Thyroid gland (tissue), 4 donors: ENCODE data around the gene NFYC. TPM values are rescaled to one million over a fixed set of nuclear protein-coding genes. Genes with fewer than 3 reads are reported as not detected.

ENCODE experiments used
- DNase-seq, 2 donors: peaks; one replicate each; pipeline ENCODE4 v3.0.0-alpha.2; 2019
- H3K27ac ChIP-seq, 3 donors: fragments of 200-600 bp; sonication (generic); 1 replicate in 2 of 3; 2 replicates in 1 of 3; pipeline ENCODE4 v1.5.1; 2016 to 2019; ENCODE audit warnings: mild to moderate bottlenecking in 1 of 3, moderate library complexity in 1 of 3
- H3K27me3 ChIP-seq: fragments of 200-600 bp; sonication (generic); one replicate; pipeline ENCODE4 v1.5.1; 2019
- H3K36me3 ChIP-seq, 2 donors: fragments of 200-600 bp; sonication (generic); one replicate each; pipeline ENCODE4 v1.5.1; 2016 to 2019
- H3K4me1 ChIP-seq, 2 donors: fragments of 200-600 bp; sonication (generic); one replicate each; pipeline ENCODE4 v1.5.1; 2017 to 2019
- H3K4me3 ChIP-seq, 3 donors: fragments of 200-600 bp; sonication (generic); replicated peaks in 1 of 3; 1 replicate in 2 of 3; 2 replicates in 1 of 3; pipeline ENCODE4 v1.5.1; 2016; ENCODE audit warnings: mild to moderate bottlenecking in 1 of 3
- H3K9me3 ChIP-seq: fragments of 200-600 bp; sonication (generic); one replicate; pipeline ENCODE4 v1.5.1; 2017
- POLR2A ChIP-seq, 2 donors: fragments of 450-650 bp; IDR thresholded peaks; one replicate each; pipeline ENCODE4 v1.6.1; 2017; ENCODE audit warnings: antibody characterized with exemption in 2 of 2, mild to moderate bottlenecking in 2 of 2, moderate library complexity in 1 of 2
- WGBS, 2 donors: methylation state at CpG; one replicate each; pipeline ENCODE4 v1.1.5; 2017; 5-methylcytosine and 5-hydroxymethylcytosine counted together
- intact Hi-C: fragments of 100-400 bp; cut with DNase I; formaldehyde crosslinking; loops from one replicate; pipeline ENCODE4 v1.15.1; 2023
- total RNA-seq, 4 donors: library from RNA; depleted of rRNA; stranded (reverse); fragments of >200 nt; gene quantifications; one replicate each; pipeline ENCODE4 v1.2.3, GENCODE V29; 2016
- TF ChIP-seq, protein P1 (sequence below), 6 experiments: fragments of 200-600 bp in 3 of 6; fragments of 450-650 bp in 3 of 6; sonication (generic) in 3 of 6; IDR thresholded peaks; one replicate each; pipeline ENCODE4 v1.5.1; 2016 to 2019; ENCODE audit warnings: antibody characterized with exemption in 6 of 6, mild to moderate bottlenecking in 2 of 6, inconsistent platforms in 1 of 6, moderate library complexity in 1 of 6

NFYC gene
- total RNA-seq, 4 donors from 2014 or later: 70.5 to 175 (median 96.7) TPM

DNA sequence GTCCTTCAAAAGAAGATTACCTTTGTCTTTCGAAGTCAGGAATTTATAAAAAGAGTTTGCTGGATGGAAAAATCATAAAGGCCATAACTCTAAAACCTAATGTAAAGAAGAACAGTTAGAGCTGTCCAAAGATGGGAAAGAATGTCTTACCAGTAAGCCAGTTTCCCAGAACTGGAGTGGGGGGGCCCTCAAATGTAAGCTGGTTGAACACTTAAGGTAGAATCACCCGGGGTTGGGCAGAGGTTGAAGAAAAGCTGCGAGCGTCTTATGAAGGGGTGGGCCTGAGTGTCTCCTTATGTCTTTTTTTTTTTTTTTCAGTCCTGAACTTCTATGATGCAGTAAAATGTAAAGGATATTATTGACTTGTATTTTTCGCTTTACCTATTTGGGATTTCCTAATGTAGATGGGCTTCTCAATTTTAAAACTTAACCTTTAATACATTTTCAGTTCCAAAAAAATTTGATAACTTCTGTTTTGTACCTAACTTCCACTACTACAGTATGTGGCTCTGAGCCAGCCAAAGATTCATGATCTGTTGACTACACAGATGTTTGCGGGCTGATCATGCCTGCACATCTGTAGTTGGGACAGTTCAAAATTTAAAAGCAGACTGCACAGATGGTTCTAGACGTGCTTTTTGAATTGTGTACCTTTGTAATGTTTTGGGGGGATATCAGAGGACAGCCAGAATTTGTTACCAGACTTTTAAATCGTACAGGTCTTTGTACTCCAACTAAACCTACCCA, 43.6 kb downstream of the NFYC start:
- DNase-seq: no peak
- Histone ChIP-seq H3K4me3 (no peak overlapping the region), H3K4me1 (peaks cover 5 to 12% of the 10 kb centered on the region in 2 donors), H3K36me3 (peaks cover 10 to 14% of the 10 kb centered on the region in 2 donors), H3K27me3 (no peaks in the 10 kb centered on the region), H3K9me3 (no peaks in the 10 kb centered on the region), H3K27ac (no peak overlapping the region)
- TF ChIP-seq, protein P1, sequence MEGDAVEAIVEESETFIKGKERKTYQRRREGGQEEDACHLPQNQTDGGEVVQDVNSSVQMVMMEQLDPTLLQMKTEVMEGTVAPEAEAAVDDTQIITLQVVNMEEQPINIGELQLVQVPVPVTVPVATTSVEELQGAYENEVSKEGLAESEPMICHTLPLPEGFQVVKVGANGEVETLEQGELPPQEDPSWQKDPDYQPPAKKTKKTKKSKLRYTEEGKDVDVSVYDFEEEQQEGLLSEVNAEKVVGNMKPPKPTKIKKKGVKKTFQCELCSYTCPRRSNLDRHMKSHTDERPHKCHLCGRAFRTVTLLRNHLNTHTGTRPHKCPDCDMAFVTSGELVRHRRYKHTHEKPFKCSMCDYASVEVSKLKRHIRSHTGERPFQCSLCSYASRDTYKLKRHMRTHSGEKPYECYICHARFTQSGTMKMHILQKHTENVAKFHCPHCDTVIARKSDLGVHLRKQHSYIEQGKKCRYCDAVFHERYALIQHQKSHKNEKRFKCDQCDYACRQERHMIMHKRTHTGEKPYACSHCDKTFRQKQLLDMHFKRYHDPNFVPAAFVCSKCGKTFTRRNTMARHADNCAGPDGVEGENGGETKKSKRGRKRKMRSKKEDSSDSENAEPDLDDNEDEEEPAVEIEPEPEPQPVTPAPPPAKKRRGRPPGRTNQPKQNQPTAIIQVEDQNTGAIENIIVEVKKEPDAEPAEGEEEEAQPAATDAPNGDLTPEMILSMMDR (IDR thresholded peaks at IDR 0.05): no peak
- intact Hi-C loops: no loop called here
- 90 to 92% methylated on average over 8 of the region's 8 CpGs for WGBS, 2 donors

DNA sequence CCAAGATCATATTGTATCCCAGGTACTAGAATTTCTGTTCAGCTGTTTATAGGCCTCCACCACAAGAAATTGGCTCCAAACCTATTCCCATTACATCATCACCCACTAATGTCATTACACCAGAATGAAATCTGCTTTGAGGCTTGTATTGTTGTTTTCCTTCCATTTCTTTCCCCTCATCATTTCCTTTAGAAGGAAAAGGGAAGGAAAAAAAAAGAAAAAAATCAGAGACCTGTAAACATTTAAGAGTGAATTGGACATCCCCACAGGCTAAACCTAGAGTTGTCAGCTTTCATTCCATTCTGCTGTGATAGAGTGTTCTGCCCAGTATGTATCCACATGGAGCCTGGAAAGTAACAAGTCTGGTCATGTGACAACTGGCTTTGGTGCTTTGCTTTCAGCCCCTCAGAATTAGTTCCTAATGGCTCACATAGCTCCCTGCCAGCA, 44.6 kb downstream of the NFYC start:
- no peak for DNase-seq
- Histone ChIP-seq H3K27ac (no peak overlapping the region), H3K9me3 (no peaks in the 10 kb centered on the region), H3K27me3 (no peaks in the 10 kb centered on the region), H3K36me3 (peaks cover 10 to 16% of the 10 kb centered on the region in 2 donors), H3K4me3 (no peak overlapping the region), H3K4me1 (peaks cover 12% of the 10 kb centered on the region in 2 donors)
- TF ChIP-seq, protein P1 (IDR thresholded peaks at IDR 0.05): no peak
- TF ChIP-seq POLR2A (IDR thresholded peaks at IDR 0.05): no peak
- intact Hi-C loops: no loop called here

DNA sequence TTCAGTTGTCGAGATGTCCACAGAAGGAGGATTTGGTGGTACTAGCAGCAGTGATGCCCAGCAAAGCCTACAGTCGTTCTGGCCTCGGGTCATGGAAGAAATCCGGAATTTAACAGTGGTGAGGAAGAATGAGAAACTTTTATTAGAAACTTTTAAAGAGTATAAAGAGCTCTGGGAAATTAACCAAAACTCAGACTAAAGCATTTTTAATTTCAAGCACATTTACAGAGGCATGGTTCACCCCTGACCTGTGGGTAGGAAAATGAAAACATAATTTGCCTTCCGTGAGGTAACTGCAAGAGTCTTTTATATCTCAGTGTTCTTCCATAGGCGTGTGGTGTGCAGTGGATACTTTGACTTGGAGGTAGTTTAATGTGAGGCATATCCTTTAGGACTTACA, 47.3 kb downstream of the NFYC start:
- WGBS, 2 donors: 90 to 92% methylated on average over 6 of the region's 6 CpGs

DNA sequence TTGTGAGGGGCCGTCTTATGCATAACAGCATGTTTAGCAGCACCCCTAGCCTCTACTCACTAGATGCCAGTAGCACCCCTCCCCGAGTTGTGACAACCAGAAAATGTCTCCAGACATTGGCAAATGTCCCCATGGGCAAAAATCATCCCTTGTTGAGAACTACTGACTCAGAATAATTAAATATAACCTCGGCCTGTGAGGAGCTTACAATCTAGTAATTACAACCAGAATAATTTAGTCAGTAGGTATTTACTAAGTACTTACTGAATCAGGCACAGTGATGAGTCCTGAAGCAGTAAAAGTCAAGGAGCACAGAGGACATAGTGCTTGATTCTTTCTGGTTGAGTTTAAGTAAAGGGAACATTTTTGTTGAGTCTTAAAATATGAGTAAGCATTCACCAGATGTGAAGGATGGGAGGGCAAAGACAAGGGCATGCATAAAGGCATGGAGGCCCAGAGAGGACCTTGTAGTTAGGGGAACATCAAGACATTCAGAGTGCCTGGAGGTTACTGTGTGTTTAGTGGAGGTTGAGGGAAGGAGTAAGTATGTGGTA, 48.0 kb downstream of the NFYC start:
- H3K4me1 ChIP-seq: peaks cover 0 to 12% of the 10 kb centered on the region in 2 donors
- intact Hi-C loops: no loop called here
- H3K27me3 ChIP-seq: no peaks in the 10 kb centered on the region
- TF ChIP-seq, protein P1 (IDR thresholded peaks at IDR 0.05): no peak
- no peak for TF ChIP-seq POLR2A (IDR thresholded peaks at IDR 0.05)
- WGBS, 2 donors: 96 to 100% methylated on average over 3 of the region's 3 CpGs
- no peaks in the 10 kb centered on the region for H3K9me3 ChIP-seq
- no peak overlapping the region for H3K4me3 ChIP-seq
- no peak for DNase-seq
- no peak overlapping the region for H3K27ac ChIP-seq
- peaks cover 21 to 23% of the 10 kb centered on the region in 2 donors for H3K36me3 ChIP-seq

More for the DNA sequence above, 47.3 kb downstream of the NFYC start:
- Histone ChIP-seq H3K4me3 (no peak overlapping the region), H3K36me3 (peaks cover 17 to 21% of the 10 kb centered on the region in 2 donors), H3K9me3 (no peaks in the 10 kb centered on the region), H3K27ac (no peak overlapping the region), H3K4me1 (peaks cover 0 to 12% of the 10 kb centered on the region in 2 donors), H3K27me3 (no peaks in the 10 kb centered on the region)
- no peak for DNase-seq
- TF ChIP-seq, protein P1 (IDR thresholded peaks at IDR 0.05): no peak
- no peak for TF ChIP-seq POLR2A (IDR thresholded peaks at IDR 0.05)
- intact Hi-C loops: no loop called here
